ENCODE data around the gene MBD3L5.

DNA sequence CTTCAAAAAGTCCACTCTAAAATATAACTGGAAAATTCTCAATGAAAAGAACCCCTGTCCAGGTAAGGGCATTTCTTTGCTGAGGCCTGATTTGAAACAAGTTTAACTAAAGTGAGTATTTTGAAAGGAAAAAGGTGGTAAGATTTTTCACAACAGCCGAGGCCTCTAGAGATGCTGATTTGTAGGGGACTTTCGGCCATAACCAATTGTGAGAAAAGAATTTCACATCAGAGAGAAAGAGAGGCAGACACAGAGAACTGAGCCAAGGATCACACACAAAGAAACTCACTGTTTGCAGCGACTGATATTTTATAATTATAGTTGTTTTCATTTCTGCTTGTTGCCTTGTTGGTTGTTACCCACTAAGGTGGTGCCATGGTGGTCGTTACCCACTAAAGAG is 33.6 kb upstream of the MBD3L5 start:
- no peak for TF ChIP-seq POLR2A (IDR thresholded peaks at IDR 0.05; ENCODE audit: low read depth, low read length)
- no peak for TF ChIP-seq POLR2AphosphoS5 (IDR thresholded peaks at IDR 0.05; ENCODE audit: low read depth, low read length)
- TF ChIP-seq TAF1 (IDR thresholded peaks at IDR 0.05; ENCODE audit: low read depth, low read length), result no peak
- no peak for TF ChIP-seq POU2F2 (IDR thresholded peaks at IDR 0.05; ENCODE audit: low read depth, low read length)
- no peak for TF ChIP-seq PAX5 (IDR thresholded peaks at IDR 0.05; ENCODE audit: insufficient read depth, low read length, severe bottlenecking)

Measured in GM12891 (cell line).